HL-60/S4 (cell line): ENCODE measurements around the gene RNGTT.

Experiments
- in situ Hi-C: fragments of 300-500 bp; cut with MboI; formaldehyde crosslinking; loops from 2 replicates; pipeline ENCODE4 v1.14.3; 2022; ENCODE audit warnings: low sequenced_read_pairs

RNGTT gene

GRCh38 chr6:88623531-88623930 lies 339.9 kb downstream of the RNGTT start:
- in situ Hi-C loops: no loop called here

- in situ Hi-C loops: no loop called here
Measured at GRCh38 chr6:88619951-88620350, 343.5 kb downstream of the RNGTT start.

GRCh38 chr6:88616380-88616779 lies 347.0 kb downstream of the RNGTT start:
- in situ Hi-C loops: no loop called here

GRCh38 chr6:88614316-88614877 lies 349.0 kb downstream of the RNGTT start:
- in situ Hi-C loops: no loop called here

- in situ Hi-C loops: no loop called here
Measured at GRCh38 chr6:88612631-88613030, 350.8 kb downstream of the RNGTT start.

GRCh38 chr6:88611721-88612120 lies 351.7 kb downstream of the RNGTT start:
- in situ Hi-C loops: no loop called here

- in situ Hi-C loops: no loop called here
Measured at GRCh38 chr6:88609983-88610382, 353.4 kb downstream of the RNGTT start.

GRCh38 chr6:88605271-88605670 lies 358.1 kb downstream of the RNGTT start:
- in situ Hi-C loops: no loop called here

GRCh38 chr6:88599571-88599970 lies 363.8 kb downstream of the RNGTT start:
- in situ Hi-C loops: no loop called here

- in situ Hi-C loops: no loop called here
Measured at GRCh38 chr6:88596801-88597200, 366.6 kb downstream of the RNGTT start.

GRCh38 chr6:88588938-88589337 lies 374.5 kb downstream of the RNGTT start:
- in situ Hi-C loops: no loop called here

GRCh38 chr6:88587150-88587520 lies 376.3 kb downstream of the RNGTT start:
- in situ Hi-C loops: no loop called here

GRCh38 chr6:88586371-88587149 lies 376.9 kb downstream of the RNGTT start:
- in situ Hi-C loops: no loop called here

GRCh38 chr6:88585276-88585692 lies 378.1 kb downstream of the RNGTT start:
- in situ Hi-C loops: no loop called here

- in situ Hi-C loops: no loop called here
Measured at GRCh38 chr6:88584581-88585275, 378.7 kb downstream of the RNGTT start.

GRCh38 chr6:88577461-88577860 lies 386.0 kb downstream of the RNGTT start:
- in situ Hi-C loops: no loop called here

- in situ Hi-C loops: no loop called here
Measured at GRCh38 chr6:88575536-88575935, 387.9 kb downstream of the RNGTT start.

GRCh38 chr6:88574651-88575050 lies 388.8 kb downstream of the RNGTT start:
- in situ Hi-C loops: no loop called here

GRCh38 chr6:88574031-88574430 lies 389.4 kb downstream of the RNGTT start:
- in situ Hi-C loops: no loop called here

GRCh38 chr6:88573561-88573960 lies 389.9 kb downstream of the RNGTT start:
- in situ Hi-C loops: no loop called here

- in situ Hi-C loops: no loop called here
Measured at GRCh38 chr6:88572449-88573139, 390.8 kb downstream of the RNGTT start.

GRCh38 chr6:88569959-88570358 lies 393.5 kb downstream of the RNGTT start:
- in situ Hi-C loops: no loop called here
